ENCODE results near the gene EDIL3.

Gene EDIL3

GRCh38 chr5:83914199-83914598 is 470.5 kb downstream of the EDIL3 start:
- DNase-seq (ENCODE audit: low read depth, low spot score) = no peak

GRCh38 chr5:83913593-83913992 is 471.1 kb downstream of the EDIL3 start:
- DNase-seq (ENCODE audit: low read depth, low spot score) = no peak

GRCh38 chr5:83911367-83911919 is 473.2 kb downstream of the EDIL3 start:
- no peak for DNase-seq (ENCODE audit: low read depth, low spot score)

GRCh38 chr5:83900306-83900705 is 484.4 kb downstream of the EDIL3 start:
- DNase-seq (ENCODE audit: low read depth, low spot score) = peak; percentile 27

- DNase-seq (ENCODE audit: low read depth, low spot score) = no peak
Measured at GRCh38 chr5:83899326-83899970, 485.2 kb downstream of the EDIL3 start.

- DNase-seq (ENCODE audit: low read depth, low spot score) = no peak
Measured at GRCh38 chr5:83895860-83896259, 488.8 kb downstream of the EDIL3 start.

GRCh38 chr5:83891261-83891660 is 493.4 kb downstream of the EDIL3 start:
- DNase-seq (ENCODE audit: low read depth, low spot score) = no peak
